Aorta (tissue), 5 donors: Measurements from ENCODE around the gene PLEKHG2. TPM values are rescaled to one million over a fixed set of nuclear protein-coding genes. Genes with fewer than 3 reads are reported as not detected.

ENCODE experiments used
- ATAC-seq: fragments of 200-7000 bp; cut with Tn5 transposase; one replicate; pipeline ENCODE4 v1.9.1; 2022; ENCODE audit warnings: moderate library complexity; ENCODE audit not compliant: low FRiP score
- DNase-seq, 2 donors: peaks; one replicate each; pipeline ENCODE4 v3.0.0-alpha.2; 2020
- H3K27ac ChIP-seq, 2 donors: one replicate each; pipeline ENCODE4 v1.5.1; 2013; ENCODE audit warnings: low read length in 2 of 2, mild to moderate bottlenecking in 2 of 2, moderate library complexity in 2 of 2, control low read depth in 1 of 2, inconsistent platforms in 1 of 2, low read depth in 1 of 2
- H3K27me3 ChIP-seq, 2 donors: one replicate each; pipeline ENCODE4 v1.6.1; 2013; ENCODE audit warnings: control low read depth in 1 of 2, low read length in 1 of 2, mild to moderate bottlenecking in 1 of 2, moderate library complexity in 1 of 2; ENCODE audit not compliant: insufficient read depth in 2 of 2, control insufficient read depth in 1 of 2
- H3K36me3 ChIP-seq, 2 donors: one replicate each; pipeline ENCODE4 v1.6.1; 2013; ENCODE audit warnings: control low read depth in 1 of 2, low read length in 1 of 2, mild to moderate bottlenecking in 1 of 2; ENCODE audit not compliant: insufficient read depth in 2 of 2, control insufficient read depth in 1 of 2
- H3K4me1 ChIP-seq, 2 donors: one replicate each; pipeline ENCODE4 v1.6.1; 2013; ENCODE audit warnings: low read length in 2 of 2, control low read depth in 1 of 2, mild to moderate bottlenecking in 1 of 2, moderate library complexity in 1 of 2; ENCODE audit not compliant: insufficient read depth in 2 of 2, control insufficient read depth in 1 of 2
- H3K4me3 ChIP-seq, 2 donors: one replicate each; pipeline ENCODE4 v1.5.1; 2013; ENCODE audit warnings: low read length in 2 of 2, control low read depth in 1 of 2, mild to moderate bottlenecking in 1 of 2
- H3K9me3 ChIP-seq: one replicate; pipeline ENCODE4 v1.6.1; 2013; ENCODE audit warnings: mild to moderate bottlenecking, low read length; ENCODE audit not compliant: control insufficient read depth
- WGBS, 2 donors: extraction: QIAGEN DNeasy Blood & Tissue Kit; methylation state at CpG; one replicate each; pipeline ENCODE4 v1.1.7; 2013; 5-methylcytosine and 5-hydroxymethylcytosine counted together
- intact Hi-C, 2 donors: fragments of 100-400 bp; cut with DNase I; formaldehyde crosslinking; loops; one replicate each; pipeline versions ENCODE4 v1.14.2 to v1.15.0; 2022
- polyA plus RNA-seq, 2 donors: library from polyadenylated mRNA; stranded (reverse); fragments of 200-250 nt; gene quantifications; one replicate each; pipeline ENCODE4 v1.2.3, GENCODE V29; 2013
- total RNA-seq, 2 donors: library from RNA; stranded (reverse); fragmentation: NEBNext Ultra II Directional; extraction: Animal tissue kit (Norgen Biotek cat#: 25700); gene quantifications; one replicate each; pipeline ENCODE4 v1.2.1, GENCODE V29; 2021
- donor health status: healthy with polysubstance abuse.
- donor health status: Bipolar disorder and iron deficiency.
- donor health status: DM: no; HTN: no; CAD: no.
- donor health status: DM: no; HTN: no; CAD: no.
- donor health status: DM: yes; HTN: yes; CAD: no.

Gene PLEKHG2
- total and polyA plus RNA-seq, 4 donors: 15.3 to 98.1 (median 80.4) TPM

DNA sequence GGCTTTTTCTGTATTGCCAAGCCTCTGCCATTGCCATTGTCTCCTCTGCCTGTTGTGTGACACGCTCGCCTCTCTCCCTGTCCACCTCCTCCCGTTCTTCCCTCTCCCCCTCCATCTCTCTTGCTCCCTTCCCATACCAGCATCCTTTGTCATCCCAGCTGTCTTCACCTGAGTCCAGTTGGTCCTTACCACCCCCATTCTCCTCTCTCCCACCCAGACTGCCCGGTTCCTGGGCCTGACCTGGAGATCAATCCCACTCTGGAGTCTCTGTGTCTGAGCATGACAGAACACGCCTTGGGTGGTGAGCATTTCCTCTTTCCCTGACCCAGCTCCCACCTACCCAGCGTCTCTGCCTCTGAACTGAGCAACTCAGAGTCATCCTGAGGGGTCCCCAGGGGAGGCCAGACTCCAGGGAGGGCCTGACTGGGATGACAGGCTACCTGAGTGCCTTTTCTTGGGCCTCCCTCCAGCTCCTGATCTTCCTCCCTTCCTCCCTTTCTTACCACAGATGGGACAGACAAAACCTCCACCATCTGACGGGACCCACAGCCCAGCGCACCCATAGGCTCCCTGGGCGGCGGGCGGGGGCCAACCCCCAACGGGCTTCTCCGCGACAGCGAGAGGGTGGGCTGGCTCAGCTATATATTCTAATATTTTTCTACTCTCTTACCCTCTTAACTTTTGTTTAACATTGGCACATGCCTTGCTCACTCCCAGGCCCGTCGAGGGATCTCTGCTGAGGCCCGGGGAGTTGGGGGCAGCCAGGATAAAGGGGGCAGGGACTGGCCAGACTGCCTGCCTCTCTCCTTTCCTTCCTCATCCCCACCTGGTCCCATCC is 29.3 kb upstream of the PLEKHG2 start:
- Histone ChIP-seq H3K36me3 (peaks cover 2 to 13% of the 10 kb centered on the region in 2 donors), H3K27ac (no peak overlapping the region), H3K27me3 (no peaks in the 10 kb centered on the region), H3K9me3 (no peaks in the 10 kb centered on the region), H3K4me1 (no peaks in the 10 kb centered on the region), H3K4me3 (no peak overlapping the region)
- no peak for ATAC-seq
- intact Hi-C loops: no loop called here
- whole genome bisulfite sequencing, 2 donors: 83 to 84% methylated on average over 18 of the region's 18 CpGs
- DNase-seq: no peak

DNA sequence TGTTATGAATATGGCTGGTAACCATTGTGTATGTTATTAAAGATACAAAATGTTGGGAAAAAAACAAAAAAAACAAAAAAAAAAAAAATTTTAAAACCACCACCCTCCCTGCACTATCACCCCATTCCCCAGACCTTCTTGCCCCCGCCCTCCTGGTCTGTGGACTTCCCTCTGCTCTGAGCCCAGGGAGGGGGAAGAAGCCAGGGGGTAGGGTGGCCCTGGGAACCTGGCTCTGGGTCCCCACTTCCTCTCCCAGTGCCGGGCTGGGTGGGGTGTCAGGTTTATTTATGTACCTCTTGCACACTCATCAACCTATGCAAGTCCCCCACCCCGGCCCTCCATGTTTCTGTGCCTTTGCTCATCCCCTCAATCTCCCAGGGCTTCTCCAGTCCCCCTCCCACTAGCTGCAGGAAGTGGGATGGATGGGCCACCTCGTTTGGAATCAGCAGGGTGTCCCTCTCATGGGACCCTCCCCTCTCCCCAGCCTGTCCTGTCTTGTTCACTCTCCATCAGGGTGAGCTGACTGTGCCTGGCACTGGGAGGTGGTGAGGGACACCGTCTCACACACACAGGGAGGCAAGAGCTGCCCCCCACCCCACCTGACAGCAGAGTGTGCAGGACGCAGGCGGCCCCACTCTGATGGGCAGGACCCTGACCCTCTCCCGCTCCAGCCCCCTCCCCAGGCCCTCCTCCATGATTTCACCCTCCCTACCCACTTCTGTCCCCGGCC is 27.5 kb upstream of the PLEKHG2 start:
- DNase-seq (no peak), ATAC-seq (no peak)
- WGBS, 2 donors: 59 to 63% methylated on average over 9 of the region's 9 CpGs
- Histone ChIP-seq H3K4me3 (no peak overlapping the region), H3K27ac (no peak overlapping the region), H3K27me3 (no peaks in the 10 kb centered on the region), H3K36me3 (peaks cover 2 to 12% of the 10 kb centered on the region in 2 donors), H3K4me1 (no peaks in the 10 kb centered on the region), H3K9me3 (no peaks in the 10 kb centered on the region)
- intact Hi-C loops: no loop called here

DNA sequence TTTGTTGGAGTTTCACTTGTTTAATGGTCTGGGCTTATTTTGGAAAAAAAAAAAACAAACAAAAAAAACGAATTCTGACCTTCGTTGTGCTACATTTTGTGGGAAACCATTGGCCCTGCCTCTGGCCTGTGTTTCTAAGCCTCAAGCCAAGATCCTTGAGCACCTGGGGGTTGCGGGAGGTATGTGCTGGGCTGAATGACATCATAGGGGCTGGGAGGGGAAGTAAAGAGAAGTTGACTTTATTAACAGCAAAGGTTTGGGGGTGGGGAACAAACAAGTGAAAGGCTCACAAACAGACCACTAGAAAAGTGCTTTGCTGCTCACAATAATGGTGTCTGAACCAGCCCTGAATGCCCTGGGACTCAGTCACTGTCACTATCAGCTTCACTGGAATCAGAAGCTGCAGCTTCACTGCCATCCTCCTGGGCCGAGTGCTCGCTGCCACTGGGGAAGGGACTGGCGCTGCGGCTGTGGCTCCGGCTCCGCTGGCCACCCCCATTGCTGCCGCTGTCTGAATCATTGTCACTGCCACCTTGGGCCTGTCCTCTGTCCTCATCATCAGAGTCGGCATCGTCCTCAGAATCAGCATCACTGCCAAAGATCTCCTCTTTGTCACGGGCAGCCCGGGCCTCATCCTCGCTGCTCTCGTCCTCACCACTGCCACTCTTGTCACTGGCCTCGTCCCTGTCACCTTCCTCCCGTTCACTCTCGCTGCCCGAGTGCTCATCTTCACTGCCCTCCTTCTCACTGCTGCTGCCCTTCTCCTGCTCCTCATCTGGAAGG is 26.6 kb upstream of the PLEKHG2 start:
- DNase-seq: no peak
- Histone ChIP-seq H3K27me3 (no peaks in the 10 kb centered on the region), H3K36me3 (peaks cover 2 to 8% of the 10 kb centered on the region in 2 donors), H3K4me1 (no peaks in the 10 kb centered on the region), H3K9me3 (no peaks in the 10 kb centered on the region), H3K27ac (no peak overlapping the region), H3K4me3 (no peak overlapping the region)
- no peak for ATAC-seq
- intact Hi-C loops: no loop called here
- whole genome bisulfite sequencing, 2 donors: 74 to 76% methylated on average over 20 of the region's 20 CpGs

DNA sequence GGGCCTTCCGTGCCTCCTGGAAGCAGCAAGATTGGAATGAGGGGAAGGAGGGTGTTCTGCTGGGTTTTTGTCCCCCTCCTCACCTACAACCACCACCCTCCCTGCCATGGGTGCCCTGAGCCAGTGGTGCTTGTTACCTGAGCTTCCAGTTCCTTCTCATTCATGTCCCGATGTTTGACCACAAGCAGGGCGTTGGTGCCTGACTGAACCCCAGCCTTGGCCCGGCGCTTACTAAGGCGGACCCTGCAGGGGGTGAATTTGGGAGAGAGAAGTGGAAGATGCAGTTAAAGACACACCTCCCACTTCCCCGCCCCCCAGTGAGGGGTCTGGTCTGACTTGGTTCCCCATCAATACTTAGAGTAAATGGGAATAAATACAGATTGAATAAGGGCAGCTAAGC is 25.9 kb upstream of the PLEKHG2 start:
- Histone ChIP-seq H3K9me3 (no peaks in the 10 kb centered on the region), H3K4me1 (no peaks in the 10 kb centered on the region), H3K4me3 (no peak overlapping the region), H3K27ac (no peak overlapping the region), H3K27me3 (no peaks in the 10 kb centered on the region), H3K36me3 (peaks cover 0 to 5% of the 10 kb centered on the region in 2 donors)
- WGBS, 2 donors: 82 to 86% methylated on average over 7 of the region's 7 CpGs
- no peak for ATAC-seq
- no peak for DNase-seq
- intact Hi-C loops: no loop called here

DNA sequence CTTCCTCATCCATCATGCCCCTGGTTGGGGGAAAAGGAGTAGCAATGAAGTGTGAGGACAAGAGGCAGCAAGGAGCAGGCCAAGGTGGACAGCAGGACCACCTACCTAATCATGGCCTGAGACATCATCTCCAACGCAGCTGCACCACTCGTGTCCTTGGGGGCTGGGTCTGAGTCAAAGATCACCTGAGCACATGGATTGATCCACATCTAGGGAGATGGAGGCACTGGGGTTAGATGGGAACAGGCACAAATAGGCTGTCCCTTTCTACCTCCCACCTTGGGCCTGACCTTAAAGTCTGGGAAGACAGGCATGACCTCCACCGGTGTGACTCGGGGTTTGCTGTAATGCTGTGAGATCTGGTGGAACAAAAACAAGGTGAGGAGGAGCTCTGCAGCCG is 23.8 kb upstream of the PLEKHG2 start:
- no peak overlapping the region for H3K4me3 ChIP-seq
- peaks cover 0 to 3% of the 10 kb centered on the region in 2 donors for H3K36me3 ChIP-seq
- H3K27me3 ChIP-seq: no peaks in the 10 kb centered on the region
- DNase-seq (no peak), ATAC-seq (no peak)
- WGBS, 2 donors: 81 to 84% methylated on average over 5 of the region's 5 CpGs
- no peaks in the 10 kb centered on the region for H3K9me3 ChIP-seq
- H3K27ac ChIP-seq: no peak overlapping the region
- H3K4me1 ChIP-seq: no peaks in the 10 kb centered on the region
- intact Hi-C loops: no loop called here

DNA sequence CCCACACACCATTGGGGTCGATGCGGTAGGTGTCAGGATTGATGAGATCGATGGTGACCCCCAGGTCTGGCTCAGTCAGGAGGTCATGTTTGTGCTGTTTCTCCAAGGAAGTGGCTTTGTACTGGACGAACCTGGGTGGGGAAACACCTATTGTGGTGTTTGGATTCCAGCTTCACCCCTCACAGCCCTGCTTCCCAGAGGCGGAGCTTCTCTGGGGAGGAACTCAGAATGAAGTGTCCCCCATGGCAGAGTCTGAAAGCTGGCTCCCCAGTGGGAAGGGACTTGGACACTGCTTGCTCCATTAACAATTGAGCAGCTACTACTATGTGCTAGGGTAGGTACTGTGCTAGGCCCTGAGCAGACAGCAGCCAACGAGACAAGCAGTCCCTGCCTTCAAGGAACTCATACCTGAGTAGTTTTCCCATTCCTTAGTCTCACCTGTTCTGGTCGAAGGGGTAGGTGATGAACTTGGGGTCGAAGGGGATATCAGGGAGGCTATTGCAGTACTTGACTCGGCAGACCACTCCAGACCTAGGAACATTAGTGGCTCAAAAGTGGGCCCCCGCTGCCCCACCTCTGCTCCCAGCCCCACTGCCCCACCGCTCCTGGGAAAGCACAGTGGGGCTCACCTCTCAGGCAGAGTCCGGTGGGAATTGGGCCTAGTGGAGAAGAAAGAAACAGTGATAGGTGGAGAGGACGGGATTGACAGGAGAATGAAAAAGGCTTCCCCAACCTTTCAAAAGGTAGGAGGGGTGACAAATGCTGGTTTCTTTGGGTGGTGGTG is 22.6 kb upstream of the PLEKHG2 start:
- H3K4me3 ChIP-seq: no peak overlapping the region
- no peaks in the 10 kb centered on the region for H3K27me3 ChIP-seq
- 62 to 64% methylated on average over 13 of the region's 13 CpGs for WGBS, 2 donors
- DNase-seq (no peak), ATAC-seq (no peak)
- intact Hi-C loops: loop anchor here in 1 of 2 donors (5.0 kb wide), 1 partner anchor 47 kb away; the partner anchor contains the start of gene RPS16
- peak overlapping the region in 1 of 2 donors; percentile 85 for H3K27ac ChIP-seq
- H3K9me3 ChIP-seq: no peaks in the 10 kb centered on the region
- H3K36me3 ChIP-seq: peaks cover 0 to 3% of the 10 kb centered on the region in 2 donors
- H3K4me1 ChIP-seq: no peaks in the 10 kb centered on the region

DNA sequence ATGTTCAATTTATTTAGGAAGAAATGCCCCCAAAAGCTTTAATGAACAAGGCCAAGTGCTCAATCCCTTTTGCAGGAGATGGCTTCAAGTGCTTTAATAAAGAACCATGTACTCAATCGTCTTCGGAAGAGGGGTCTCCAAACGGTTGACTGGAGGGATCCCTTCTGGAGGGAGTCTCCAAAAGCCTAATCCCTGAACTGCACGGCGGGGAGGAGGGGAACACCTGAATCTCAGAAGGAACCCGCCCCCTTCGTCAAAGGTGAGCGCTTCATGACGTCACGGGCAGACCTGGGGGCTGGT is 22.1 kb upstream of the PLEKHG2 start:
- intact Hi-C loops: loop anchor here in 1 of 2 donors (5.0 kb wide), 1 partner anchor 47 kb away; the partner anchor contains the start of gene RPS16
- Histone ChIP-seq H3K36me3 (peaks cover 0 to 3% of the 10 kb centered on the region in 2 donors), H3K4me1 (no peaks in the 10 kb centered on the region), H3K4me3 (peak overlapping the region; percentile 14 to 84), H3K9me3 (no peaks in the 10 kb centered on the region), H3K27me3 (no peaks in the 10 kb centered on the region), H3K27ac (peak overlapping the region; percentile 85 to 89)
- no peak for ATAC-seq
- no peak for DNase-seq
- 0 to 1% methylated on average over 10 of the region's 10 CpGs for WGBS, 2 donors
